Measurements from ENCODE around the gene KCNS3.
A peak's percentile ranks its signal among the peaks of the same experiment; 100 is the strongest.

Gene KCNS3

DNA sequence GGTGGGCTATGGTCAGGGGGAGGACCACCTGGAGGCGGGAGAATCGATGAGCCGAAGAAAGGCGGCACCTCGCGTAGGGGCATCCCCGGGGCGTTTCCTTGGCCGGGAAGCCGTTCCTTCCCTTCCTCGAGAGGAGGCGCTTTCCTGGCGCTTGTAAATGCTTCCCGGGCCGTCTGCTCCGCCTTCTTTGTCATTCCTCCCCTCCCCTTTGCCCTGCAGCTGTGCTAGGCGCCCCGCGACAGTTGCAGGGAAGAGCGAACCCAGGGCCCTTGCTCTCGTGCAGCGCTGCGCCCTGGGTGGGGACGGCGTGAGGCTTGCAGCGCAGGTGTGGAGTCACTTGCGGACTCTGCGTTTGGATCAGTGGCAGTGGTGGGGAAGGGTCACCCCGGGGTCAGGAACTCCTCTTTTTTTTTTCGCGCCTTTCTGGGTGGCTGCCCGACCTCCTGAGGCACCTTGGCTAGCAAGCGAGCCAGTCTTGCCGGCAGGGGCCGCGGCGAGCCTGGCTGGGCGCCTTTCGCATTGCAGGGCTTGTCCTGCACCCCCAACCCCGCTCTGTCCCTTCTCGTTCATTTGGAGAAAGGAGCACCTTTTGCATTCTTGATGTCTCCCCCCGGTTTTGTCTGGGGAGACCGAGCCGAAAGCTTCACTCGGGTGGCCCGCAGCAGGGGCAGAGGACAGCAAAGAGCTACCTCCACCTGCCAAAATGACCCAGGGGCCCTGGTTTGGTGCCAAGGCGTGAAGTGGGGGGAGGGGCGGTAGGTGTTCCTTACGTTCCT lies 858 bp downstream of the KCNS3 start:
- H3K27me3 ChIP-seq (ENCODE audit: control insufficient read depth, insufficient read depth, low read length), result peaks cover 39% of the 10 kb centered on the region

GRCh38 chr2:17879913-17880274 lies 1.4 kb downstream of the KCNS3 start:
- Histone ChIP-seq H3K4me3 (ENCODE audit: low read length) (peak overlapping the region; percentile 80), H3K9ac (ENCODE audit: low read length) (peak overlapping the region; percentile 53), H3K27ac (ENCODE audit: low read length) (no peak overlapping the region), H3K9me3 (ENCODE audit: control insufficient read depth, low read depth, low read length) (no peaks in the 10 kb centered on the region), H3K27me3 (ENCODE audit: control insufficient read depth, insufficient read depth, low read length) (peaks cover 39% of the 10 kb centered on the region), H3K4me1 (ENCODE audit: control insufficient read depth, low read depth, low read length) (peaks cover 6% of the 10 kb centered on the region), H3K36me3 (ENCODE audit: control insufficient read depth, low read depth, low read length) (no peaks in the 10 kb centered on the region)

More for the DNA sequence above, 858 bp downstream of the KCNS3 start:
- Histone ChIP-seq H3K36me3 (ENCODE audit: control insufficient read depth, low read depth, low read length) (no peaks in the 10 kb centered on the region), H3K9ac (ENCODE audit: low read length) (peak overlapping the region; percentile 53), H3K27ac (ENCODE audit: low read length) (no peak overlapping the region), H3K4me1 (ENCODE audit: control insufficient read depth, low read depth, low read length) (peaks cover 6% of the 10 kb centered on the region), H3K9me3 (ENCODE audit: control insufficient read depth, low read depth, low read length) (no peaks in the 10 kb centered on the region), H3K4me3 (ENCODE audit: low read length) (peak overlapping the region; percentile 80)

DNA sequence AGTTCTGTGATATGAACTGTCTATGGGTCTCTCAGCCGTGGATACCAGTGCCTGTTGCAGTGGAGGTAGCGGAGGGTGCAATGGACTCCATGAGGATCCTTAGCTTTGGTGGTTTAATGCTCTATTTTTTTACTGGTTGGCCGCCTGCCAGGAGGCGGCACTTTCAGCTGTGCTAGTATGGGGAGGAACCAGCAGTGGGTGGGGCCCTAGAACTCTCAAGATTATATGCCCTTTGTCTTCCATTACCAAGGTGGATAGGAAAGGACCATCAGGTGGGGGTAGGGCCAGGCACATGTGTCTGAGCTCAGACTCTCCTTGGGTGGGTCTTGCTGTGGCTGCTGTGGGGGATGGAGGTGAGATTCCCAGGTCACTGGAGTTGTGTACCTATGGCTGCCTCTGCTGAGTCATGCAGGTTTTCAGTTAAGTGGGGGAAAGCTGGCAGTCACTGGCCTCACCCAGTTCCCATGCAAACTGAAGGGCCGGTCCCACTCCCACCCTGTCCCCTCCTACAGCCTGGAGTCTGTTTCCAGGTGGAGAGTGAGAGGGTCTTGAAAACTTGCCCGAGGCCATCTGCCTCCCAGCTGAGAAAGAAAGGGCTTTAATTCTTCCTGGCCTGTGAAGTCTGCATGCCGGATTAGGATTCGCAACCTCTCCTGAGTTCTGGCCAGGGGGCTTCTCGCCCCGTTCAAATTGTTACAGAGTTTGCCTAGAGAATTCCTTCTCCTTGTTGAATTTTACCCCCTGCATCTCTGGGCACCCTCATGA lies 14.5 kb downstream of the KCNS3 start:
- H3K36me3 ChIP-seq (ENCODE audit: control insufficient read depth, low read depth, low read length), result no peaks in the 10 kb centered on the region
- no peak overlapping the region for H3K27ac ChIP-seq (ENCODE audit: low read length)

DNA sequence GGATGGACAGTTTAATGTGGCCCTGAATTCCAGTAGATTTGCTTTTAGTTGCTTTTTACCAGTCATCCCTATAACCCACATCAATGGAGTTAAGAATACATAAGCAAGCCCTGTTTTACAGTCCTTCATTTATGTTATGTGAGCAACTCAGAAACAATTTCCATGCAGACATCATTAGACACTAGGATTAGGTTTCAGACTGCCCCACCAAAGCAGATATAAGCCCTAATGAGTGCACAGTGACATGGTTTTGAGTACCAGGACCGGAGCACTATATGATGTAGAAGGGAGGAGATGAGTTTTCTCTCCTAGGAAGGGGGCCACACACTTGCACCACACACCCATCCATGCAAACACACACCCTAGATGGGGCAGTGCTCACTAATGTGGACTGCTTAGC lies 15.5 kb downstream of the KCNS3 start:
- H3K36me3 ChIP-seq (ENCODE audit: control insufficient read depth, low read depth, low read length), result no peaks in the 10 kb centered on the region
- no peak overlapping the region for H3K4me3 ChIP-seq (ENCODE audit: low read length)
- peaks cover 22% of the 10 kb centered on the region for H3K4me1 ChIP-seq (ENCODE audit: control insufficient read depth, low read depth, low read length)
- H3K27ac ChIP-seq (ENCODE audit: low read length), result no peak overlapping the region
- no peaks in the 10 kb centered on the region for H3K9me3 ChIP-seq (ENCODE audit: control insufficient read depth, low read depth, low read length)
- no peaks in the 10 kb centered on the region for H3K27me3 ChIP-seq (ENCODE audit: control insufficient read depth, insufficient read depth, low read length)
- no peak overlapping the region for H3K9ac ChIP-seq (ENCODE audit: low read length)

More for the DNA sequence above, 14.5 kb downstream of the KCNS3 start:
- Histone ChIP-seq H3K9ac (ENCODE audit: low read length) (no peak overlapping the region), H3K27me3 (ENCODE audit: control insufficient read depth, insufficient read depth, low read length) (no peaks in the 10 kb centered on the region), H3K4me1 (ENCODE audit: control insufficient read depth, low read depth, low read length) (peaks cover 22% of the 10 kb centered on the region), H3K4me3 (ENCODE audit: low read length) (no peak overlapping the region), H3K9me3 (ENCODE audit: control insufficient read depth, low read depth, low read length) (no peaks in the 10 kb centered on the region)

DNA sequence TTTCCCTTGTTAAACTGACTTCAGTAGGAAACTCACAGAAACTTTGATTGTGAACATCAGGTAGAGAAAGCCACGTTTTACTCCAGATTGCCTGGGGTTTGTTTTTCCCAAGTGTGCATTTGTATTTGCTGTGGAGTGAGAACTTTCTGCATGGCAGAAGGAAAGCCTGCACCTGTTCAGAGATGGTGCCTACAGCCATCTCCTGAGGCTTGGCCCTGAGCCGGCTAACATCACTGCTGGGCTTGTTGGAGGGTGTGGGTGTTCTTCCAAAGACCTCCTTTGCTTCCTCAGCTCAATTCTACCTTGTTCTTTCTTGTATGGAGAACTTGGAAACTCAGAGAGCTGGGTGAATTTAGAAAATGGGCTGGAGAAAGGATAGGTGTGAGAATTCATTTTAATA lies 16.1 kb downstream of the KCNS3 start:
- Histone ChIP-seq H3K27ac (ENCODE audit: low read length) (no peak overlapping the region), H3K4me1 (ENCODE audit: control insufficient read depth, low read depth, low read length) (peaks cover 22% of the 10 kb centered on the region), H3K4me3 (ENCODE audit: low read length) (no peak overlapping the region), H3K9me3 (ENCODE audit: control insufficient read depth, low read depth, low read length) (no peaks in the 10 kb centered on the region), H3K36me3 (ENCODE audit: control insufficient read depth, low read depth, low read length) (no peaks in the 10 kb centered on the region), H3K9ac (ENCODE audit: low read length) (no peak overlapping the region), H3K27me3 (ENCODE audit: control insufficient read depth, insufficient read depth, low read length) (no peaks in the 10 kb centered on the region)

DNA sequence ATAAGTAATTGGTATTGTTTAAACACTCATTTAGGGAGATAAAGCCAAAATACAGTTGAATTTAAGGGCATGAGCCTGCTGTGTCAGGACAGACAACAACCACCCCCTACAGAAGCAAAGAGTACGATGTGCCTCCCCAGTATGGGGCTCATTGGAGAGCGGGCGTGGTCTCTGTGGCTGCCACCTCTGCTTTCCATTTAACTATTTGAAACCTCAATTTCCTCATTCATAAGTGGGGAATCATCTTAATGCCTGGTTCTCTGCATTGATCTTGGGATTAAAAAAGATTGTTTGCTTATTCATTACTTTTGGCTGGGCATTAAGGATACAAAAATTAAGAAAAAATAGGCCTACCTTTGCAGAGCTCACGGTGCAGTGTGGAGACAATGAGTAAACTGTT lies 21.4 kb downstream of the KCNS3 start:
- Histone ChIP-seq H3K4me3 (ENCODE audit: low read length) (no peak overlapping the region), H3K9ac (ENCODE audit: low read length) (no peak overlapping the region), H3K27ac (ENCODE audit: low read length) (no peak overlapping the region), H3K27me3 (ENCODE audit: control insufficient read depth, insufficient read depth, low read length) (no peaks in the 10 kb centered on the region), H3K4me1 (ENCODE audit: control insufficient read depth, low read depth, low read length) (no peaks in the 10 kb centered on the region), H3K36me3 (ENCODE audit: control insufficient read depth, low read depth, low read length) (no peaks in the 10 kb centered on the region), H3K9me3 (ENCODE audit: control insufficient read depth, low read depth, low read length) (no peaks in the 10 kb centered on the region)

DNA sequence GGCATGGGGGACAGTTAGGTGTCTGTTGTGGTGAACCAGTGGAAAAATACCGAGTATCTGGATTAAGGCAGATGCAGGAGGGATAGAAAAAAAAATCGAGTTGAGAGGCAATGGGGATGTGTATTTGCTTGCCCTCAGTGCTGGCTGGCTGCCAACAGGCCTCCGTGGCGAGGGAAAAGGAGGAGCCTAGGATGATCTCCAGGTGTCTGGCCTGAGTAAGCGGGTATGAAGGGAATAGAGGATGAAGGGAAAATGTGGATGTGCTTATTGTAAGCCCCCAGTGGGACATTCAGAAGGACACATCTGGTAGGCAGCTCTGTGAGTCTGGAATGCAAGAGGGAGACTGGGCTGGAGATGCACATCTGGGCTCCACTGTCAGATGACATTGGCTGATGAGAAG lies 22.8 kb downstream of the KCNS3 start:
- Histone ChIP-seq H3K27ac (ENCODE audit: low read length) (no peak overlapping the region), H3K9me3 (ENCODE audit: control insufficient read depth, low read depth, low read length) (no peaks in the 10 kb centered on the region), H3K9ac (ENCODE audit: low read length) (no peak overlapping the region)

DNA sequence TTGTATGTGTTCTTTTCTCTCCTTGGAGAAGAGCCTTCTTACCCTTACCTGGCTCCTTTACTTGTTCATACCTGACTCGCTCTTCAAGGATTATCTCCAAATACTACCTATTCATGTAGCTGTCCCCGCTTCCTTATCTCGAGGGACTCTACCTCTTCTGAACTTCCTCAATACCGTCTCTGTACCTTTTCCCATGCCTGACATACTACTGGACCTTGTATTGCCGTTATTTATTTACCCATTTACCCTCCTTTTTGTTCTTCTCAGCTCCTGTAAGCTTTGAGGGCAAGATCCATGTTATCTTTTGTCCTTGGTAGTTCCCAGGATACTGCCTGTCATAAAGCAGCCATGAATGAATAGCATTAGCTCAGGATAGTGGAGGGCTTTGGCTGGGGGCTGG lies 32.5 kb downstream of the KCNS3 start:
- no peaks in the 10 kb centered on the region for H3K9me3 ChIP-seq (ENCODE audit: control insufficient read depth, low read depth, low read length)
- H3K27me3 ChIP-seq (ENCODE audit: control insufficient read depth, insufficient read depth, low read length), result no peaks in the 10 kb centered on the region
- H3K4me1 ChIP-seq (ENCODE audit: control insufficient read depth, low read depth, low read length), result no peaks in the 10 kb centered on the region
- H3K36me3 ChIP-seq (ENCODE audit: control insufficient read depth, low read depth, low read length), result no peaks in the 10 kb centered on the region
- H3K9ac ChIP-seq (ENCODE audit: low read length), result no peak overlapping the region
- no peak overlapping the region for H3K27ac ChIP-seq (ENCODE audit: low read length)
- no peak overlapping the region for H3K4me3 ChIP-seq (ENCODE audit: low read length)

More for the DNA sequence above, 22.8 kb downstream of the KCNS3 start:
- no peaks in the 10 kb centered on the region for H3K36me3 ChIP-seq (ENCODE audit: control insufficient read depth, low read depth, low read length)
- no peak overlapping the region for H3K4me3 ChIP-seq (ENCODE audit: low read length)
- H3K27me3 ChIP-seq (ENCODE audit: control insufficient read depth, insufficient read depth, low read length), result no peaks in the 10 kb centered on the region
- H3K4me1 ChIP-seq (ENCODE audit: control insufficient read depth, low read depth, low read length), result no peaks in the 10 kb centered on the region

DNA sequence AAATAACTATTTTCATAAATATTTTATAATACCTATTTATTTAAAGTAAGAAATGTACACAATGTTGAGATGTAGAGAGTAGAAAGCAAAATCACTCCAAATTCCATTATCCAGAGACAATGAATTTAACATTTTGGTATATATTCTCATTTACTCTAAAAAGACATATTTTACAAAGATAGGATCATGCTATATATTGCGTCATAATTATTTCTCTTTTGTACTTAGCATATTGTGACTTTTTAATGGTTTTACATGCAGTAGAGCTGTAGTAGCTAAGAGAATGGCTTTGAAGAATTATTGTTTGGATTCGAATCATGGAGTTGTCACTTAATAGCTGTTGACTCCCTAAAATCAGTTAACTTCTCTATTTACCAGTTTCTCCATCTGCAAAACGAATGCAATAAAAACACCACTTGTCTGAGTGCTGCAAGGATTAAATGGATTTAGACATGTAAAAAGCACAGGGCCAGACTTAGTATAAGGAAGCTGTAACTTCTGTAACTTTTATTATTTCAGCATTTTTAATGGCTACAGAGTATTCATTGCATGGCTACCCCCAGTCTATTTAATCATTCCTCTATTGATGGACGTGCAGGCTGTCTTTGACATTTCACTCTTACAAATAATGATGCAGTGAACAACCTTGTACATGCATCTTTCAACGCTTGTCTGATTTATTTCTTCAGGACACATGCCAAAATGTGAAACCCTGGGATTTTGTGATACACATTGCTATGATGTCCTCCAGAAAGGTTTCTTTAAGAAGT lies 33.2 kb downstream of the KCNS3 start:
- no peaks in the 10 kb centered on the region for H3K9me3 ChIP-seq (ENCODE audit: control insufficient read depth, low read depth, low read length)

GRCh38 chr2:17912266-17912691 lies 33.8 kb downstream of the KCNS3 start:
- Histone ChIP-seq H3K4me3 (ENCODE audit: low read length) (no peak overlapping the region), H3K27me3 (ENCODE audit: control insufficient read depth, insufficient read depth, low read length) (no peaks in the 10 kb centered on the region), H3K9ac (ENCODE audit: low read length) (no peak overlapping the region), H3K36me3 (ENCODE audit: control insufficient read depth, low read depth, low read length) (no peaks in the 10 kb centered on the region), H3K4me1 (ENCODE audit: control insufficient read depth, low read depth, low read length) (peaks cover 5% of the 10 kb centered on the region), H3K27ac (ENCODE audit: low read length) (no peak overlapping the region), H3K9me3 (ENCODE audit: control insufficient read depth, low read depth, low read length) (no peaks in the 10 kb centered on the region)

More for the DNA sequence above, 33.2 kb downstream of the KCNS3 start:
- H3K27ac ChIP-seq (ENCODE audit: low read length), result no peak overlapping the region
- no peaks in the 10 kb centered on the region for H3K36me3 ChIP-seq (ENCODE audit: control insufficient read depth, low read depth, low read length)
- H3K9ac ChIP-seq (ENCODE audit: low read length), result no peak overlapping the region
- no peak overlapping the region for H3K4me3 ChIP-seq (ENCODE audit: low read length)
- H3K4me1 ChIP-seq (ENCODE audit: control insufficient read depth, low read depth, low read length), result peaks cover 5% of the 10 kb centered on the region
- H3K27me3 ChIP-seq (ENCODE audit: control insufficient read depth, insufficient read depth, low read length), result no peaks in the 10 kb centered on the region

DNA sequence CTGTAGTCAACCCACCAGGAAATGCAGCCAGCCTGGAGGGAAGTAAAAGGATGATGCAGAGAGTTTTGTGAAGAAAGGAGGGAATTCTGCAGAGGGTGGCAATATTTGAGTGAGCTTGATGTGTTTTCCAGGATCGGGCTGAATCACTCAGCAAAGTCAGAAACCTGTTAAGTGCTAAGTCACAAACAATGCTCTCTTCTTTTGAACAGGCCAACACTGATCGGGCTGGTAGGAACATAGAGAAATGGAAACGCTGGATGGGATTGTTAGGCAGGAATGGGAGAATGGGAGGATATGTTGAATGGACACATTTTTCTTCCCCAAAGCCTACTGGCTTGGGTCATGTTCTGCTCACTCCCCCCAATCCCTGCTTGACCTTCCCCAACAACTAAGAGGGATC lies 36.6 kb downstream of the KCNS3 start:
- peaks cover 5% of the 10 kb centered on the region for H3K4me1 ChIP-seq (ENCODE audit: control insufficient read depth, low read depth, low read length)
- no peak overlapping the region for H3K9ac ChIP-seq (ENCODE audit: low read length)

More for the DNA sequence above, 36.6 kb downstream of the KCNS3 start:
- Histone ChIP-seq H3K4me3 (ENCODE audit: low read length) (no peak overlapping the region), H3K27ac (ENCODE audit: low read length) (no peak overlapping the region), H3K27me3 (ENCODE audit: control insufficient read depth, insufficient read depth, low read length) (no peaks in the 10 kb centered on the region), H3K36me3 (ENCODE audit: control insufficient read depth, low read depth, low read length) (peaks cover 5% of the 10 kb centered on the region), H3K9me3 (ENCODE audit: control insufficient read depth, low read depth, low read length) (no peaks in the 10 kb centered on the region)
